CD14-positive monocyte (primary cell): Measurements from ENCODE around the gene LAPTM4A. TPM values are rescaled to one million over a fixed set of nuclear protein-coding genes. Genes with fewer than 3 reads are reported as not detected.

Experiments used
- DNase-seq, 3 donors: peaks; one replicate each; pipeline ENCODE4 v3.0.0-alpha.2; 2011 to 2022
- H2AFZ ChIP-seq: 2 replicates; pipeline ENCODE4 v1.6.0; 2012; ENCODE audit warnings: mild to moderate bottlenecking, low read depth, low read length, inconsistent platforms; ENCODE audit not compliant: insufficient read depth, poor library complexity, severe bottlenecking
- H3K27ac ChIP-seq, 2 donors: 1 replicate in 1 of 2; 2 replicates in 1 of 2; pipeline ENCODE4 v1.5.1; 2012 to 2013; ENCODE audit warnings: low read length in 2 of 2, control low read depth in 1 of 2, inconsistent platforms in 1 of 2, low read depth in 1 of 2, mild to moderate bottlenecking in 1 of 2
- H3K27me3 ChIP-seq, 2 donors: one replicate each; pipeline versions ENCODE4 v1.6.0 to v1.6.1; 2011 to 2013; ENCODE audit warnings: low read length in 2 of 2; ENCODE audit not compliant: control insufficient read depth in 2 of 2, insufficient read depth in 2 of 2
- H3K36me3 ChIP-seq, 2 donors: replicated peaks in 1 of 2; 1 replicate in 1 of 2; 2 replicates in 1 of 2; pipeline versions ENCODE4 v1.5.1 to v1.6.1; 2012 to 2013; ENCODE audit warnings: low read length in 2 of 2, control low read depth in 1 of 2, inconsistent platforms in 1 of 2, mild to moderate bottlenecking in 1 of 2; ENCODE audit not compliant: insufficient read depth in 2 of 2, control insufficient read depth in 1 of 2
- H3K4me1 ChIP-seq, 2 donors: 1 replicate in 1 of 2; 2 replicates in 1 of 2; pipeline versions ENCODE4 v1.5.1 to v1.6.1; 2012 to 2013; ENCODE audit warnings: low read length in 2 of 2, control low read depth in 1 of 2, inconsistent platforms in 1 of 2, mild to moderate bottlenecking in 1 of 2, moderate library complexity in 1 of 2; ENCODE audit not compliant: insufficient read depth in 2 of 2, control insufficient read depth in 1 of 2
- H3K4me2 ChIP-seq: replicated peaks from 2 replicates; pipeline ENCODE3; 2012; ENCODE audit warnings: low read length, moderate library complexity, mild to moderate bottlenecking; ENCODE audit not compliant: poor library complexity, severe bottlenecking; ENCODE audit errors: extremely low read depth
- H3K4me3 ChIP-seq, 3 experiments: fragments of 200-600 bp in 1 of 3; sonication (generic) in 1 of 3; replicated peaks in 1 of 3; 1 replicate in 2 of 3; 2 replicates in 1 of 3; pipeline ENCODE4 v1.5.1; 2011 to 2013; ENCODE audit warnings: low read length in 3 of 3, mild to moderate bottlenecking in 3 of 3, control low read depth in 2 of 3, low read depth in 2 of 3, inconsistent platforms in 1 of 3, moderate library complexity in 1 of 3
- H3K79me2 ChIP-seq: 2 replicates; pipeline ENCODE4 v1.6.0; 2012; ENCODE audit warnings: mild to moderate bottlenecking, control low read depth, inconsistent platforms, low read length, moderate library complexity; ENCODE audit not compliant: insufficient read depth
- H3K9ac ChIP-seq: 2 replicates; pipeline ENCODE4 v1.6.0; 2017; ENCODE audit warnings: low read length, mild to moderate bottlenecking; ENCODE audit not compliant: insufficient read depth, poor library complexity, severe bottlenecking
- H3K9me3 ChIP-seq, 2 donors: replicated peaks in 1 of 2; 1 replicate in 1 of 2; 2 replicates in 1 of 2; pipeline versions ENCODE4 v1.5.1 to v1.6.1; 2012 to 2013; ENCODE audit warnings: low read length in 2 of 2, control low read depth in 1 of 2; ENCODE audit not compliant: control insufficient read depth in 1 of 2, insufficient read depth in 1 of 2
- H4K20me1 ChIP-seq: 2 replicates; pipeline ENCODE4 v1.6.0; 2012; ENCODE audit warnings: mild to moderate bottlenecking, low read length, control low read depth, moderate library complexity; ENCODE audit not compliant: insufficient read depth
- H3K27ac Mint-ChIP-seq, 7 donors: one replicate each; pipeline ENCODE4 v1.8.0; 2020; ENCODE audit warnings: mild to moderate bottlenecking in 7 of 7, mixed read lengths in 7 of 7, moderate library complexity in 6 of 7, inconsistent platforms in 2 of 7
- H3K27me3 Mint-ChIP-seq, 3 donors: one replicate each; pipeline ENCODE4 v1.8.0; 2021 to 2022; ENCODE audit warnings: low read depth in 3 of 3, mild to moderate bottlenecking in 3 of 3, mixed read lengths in 3 of 3, moderate library complexity in 3 of 3, inconsistent platforms in 1 of 3
- H3K36me3 Mint-ChIP-seq, 2 donors: one replicate each; pipeline ENCODE4 v1.8.0; 2020; ENCODE audit warnings: mixed read lengths in 2 of 2, inconsistent platforms in 1 of 2, mild to moderate bottlenecking in 1 of 2
- H3K4me1 Mint-ChIP-seq: one replicate; pipeline ENCODE4 v1.8.0; 2020; ENCODE audit warnings: mild to moderate bottlenecking, mixed read lengths
- H3K4me3 Mint-ChIP-seq, 2 donors: one replicate each; pipeline ENCODE4 v1.8.0; 2020; ENCODE audit warnings: mild to moderate bottlenecking in 2 of 2, mixed read lengths in 2 of 2, moderate library complexity in 1 of 2
- H3K9me3 Mint-ChIP-seq, 7 donors: one replicate each; pipeline ENCODE4 v1.8.0; 2020 to 2022; ENCODE audit warnings: mixed read lengths in 7 of 7, mild to moderate bottlenecking in 6 of 7, moderate library complexity in 6 of 7, inconsistent platforms in 2 of 7
- CTCF ChIP-seq: fragments of 200-600 bp; IDR thresholded peaks from one replicate; pipeline ENCODE4 v1.8.0; 2022; ENCODE audit warnings: antibody characterized with exemption, mild to moderate bottlenecking
- WGBS: methylation state at CpG from one replicate; pipeline ENCODE4 v1.1.5; 2013; ENCODE audit warnings: missing lambda C conversion rate; ENCODE audit not compliant: insufficient coverage; 5-methylcytosine and 5-hydroxymethylcytosine counted together
- intact Hi-C, 2 donors: fragments of 100-400 bp; cut with micrococcal nuclease; formaldehyde crosslinking; loops; one replicate each; pipeline versions ENCODE4 v1.15.0 to v1.15.1; 2023
- polyA plus RNA-seq, 3 donors: library from polyadenylated mRNA; depleted of rRNA in 1 of 3; unstranded in 2 of 3; stranded (reverse) in 1 of 3; fragments of 300-500 nt in 2 of 3; fragments of >200 nt in 1 of 3; fragmentation: Illumina TruSeq in 2 of 3; gene quantifications; 1 replicate in 2 of 3; 2 replicates in 1 of 3; pipeline ENCODE4 v1.2.3, GENCODE V29; 2012 to 2021

Gene LAPTM4A
- polyA plus RNA-seq, 3 donors, result 182 to 442 (median 421) TPM

- intact Hi-C loops, result no loop called here
- Mint-ChIP-seq H3K27me3 (peaks cover 0 to 2% (median 0%) of the 10 kb centered on the region in 3 donors), H3K36me3 (no peaks in the 10 kb centered on the region), H3K4me3 (no peak overlapping the region), H3K4me1 (no peaks in the 10 kb centered on the region), H3K9me3 (peaks cover 0 to 12% (median 2%) of the 10 kb centered on the region in 7 donors), H3K27ac (no peak overlapping the region)
- H3K36me3 ChIP-seq, result no peaks in the 10 kb centered on the region
- H3K27me3 ChIP-seq, result no peaks in the 10 kb centered on the region
- no peak overlapping the region for H3K4me3 ChIP-seq
- WGBS, result no CpG with 5 or more reads among the region's 2 CpGs
- H3K9ac ChIP-seq, result no peak overlapping the region
- DNase-seq, result no peak
- H3K9me3 ChIP-seq, result peaks cover 0 to 2% of the 10 kb centered on the region in 2 donors
- H3K4me1 ChIP-seq, result no peaks in the 10 kb centered on the region
- no peak overlapping the region for H2AFZ ChIP-seq
- no peaks in the 10 kb centered on the region for H4K20me1 ChIP-seq
- no peak overlapping the region for H3K4me2 ChIP-seq
- no peak for TF ChIP-seq CTCF
- no peaks in the 10 kb centered on the region for H3K79me2 ChIP-seq
- no peak overlapping the region for H3K27ac ChIP-seq
Measured at GRCh38 chr2:20081841-20082240, 30.4 kb upstream of the LAPTM4A start.

GRCh38 chr2:20080839-20081415 is 29.5 kb upstream of the LAPTM4A start:
- Histone ChIP-seq H3K4me3 (no peak overlapping the region), H3K4me2 (no peak overlapping the region), H3K79me2 (no peaks in the 10 kb centered on the region), H4K20me1 (no peaks in the 10 kb centered on the region), H3K27ac (no peak overlapping the region), H3K36me3 (no peaks in the 10 kb centered on the region), H3K4me1 (no peaks in the 10 kb centered on the region), H3K9ac (no peak overlapping the region), H3K27me3 (no peaks in the 10 kb centered on the region), H3K9me3 (peaks cover 0 to 2% of the 10 kb centered on the region in 2 donors), H2AFZ (no peak overlapping the region)
- no peak overlapping the region for H3K27ac Mint-ChIP-seq
- no peak overlapping the region for H3K4me3 Mint-ChIP-seq
- H3K36me3 Mint-ChIP-seq, result no peaks in the 10 kb centered on the region
- WGBS, result 70% methylated on average over 3 of the region's 8 CpGs
- no peak for TF ChIP-seq CTCF
- peaks cover 0 to 2% (median under 1%) of the 10 kb centered on the region in 3 donors for H3K27me3 Mint-ChIP-seq
- DNase-seq, result no peak
- H3K4me1 Mint-ChIP-seq, result no peaks in the 10 kb centered on the region
- intact Hi-C loops, result no loop called here
- peaks cover 0 to 13% (median 2%) of the 10 kb centered on the region in 7 donors for H3K9me3 Mint-ChIP-seq
